HUDEP-2 (cell line): Measurements from ENCODE around the gene RGL2.

Source experiments
- DNase-seq, 76 experiments: peaks; one replicate each; lab custom pipeline; 2025; ENCODE audit not compliant: unreplicated experiment in 76 of 76; lab: John Stamatoyannopoulos, UW

RGL2 gene

GRCh38 chr6:33316603-33317418 lies 18.1 kb upstream of the RGL2 start:
- DNase-seq = peak in 3 of 76 experiments; percentile 3 to 41 (median 11)

- no peak for DNase-seq
These were observed 17.3 kb upstream of the RGL2 start for GRCh38 chr6:33315793-33316602.

GRCh38 chr6:33314943-33315792 lies 16.4 kb upstream of the RGL2 start:
- peak in 16 of 76 experiments; percentile 10 to 50 (median 30) for DNase-seq

GRCh38 chr6:33314515-33314942 lies 15.8 kb upstream of the RGL2 start:
- DNase-seq = peak in 60 of 76 experiments; percentile 8 to 77 (median 46)

GRCh38 chr6:33313709-33314514 lies 15.2 kb upstream of the RGL2 start, which contains the start of gene TAPBP:
TSS of gene TAPBP (minus strand) at chr6:33314078. CDS start at chr6:33314041, 37 bp downstream.
- DNase-seq = peak in 51 of 76 experiments; percentile 26 to 78 (median 50)

- DNase-seq = peak in 15 of 76 experiments; percentile 16 to 59 (median 28)
These were observed 14.5 kb upstream of the RGL2 start for GRCh38 chr6:33313105-33313708.

DNA sequence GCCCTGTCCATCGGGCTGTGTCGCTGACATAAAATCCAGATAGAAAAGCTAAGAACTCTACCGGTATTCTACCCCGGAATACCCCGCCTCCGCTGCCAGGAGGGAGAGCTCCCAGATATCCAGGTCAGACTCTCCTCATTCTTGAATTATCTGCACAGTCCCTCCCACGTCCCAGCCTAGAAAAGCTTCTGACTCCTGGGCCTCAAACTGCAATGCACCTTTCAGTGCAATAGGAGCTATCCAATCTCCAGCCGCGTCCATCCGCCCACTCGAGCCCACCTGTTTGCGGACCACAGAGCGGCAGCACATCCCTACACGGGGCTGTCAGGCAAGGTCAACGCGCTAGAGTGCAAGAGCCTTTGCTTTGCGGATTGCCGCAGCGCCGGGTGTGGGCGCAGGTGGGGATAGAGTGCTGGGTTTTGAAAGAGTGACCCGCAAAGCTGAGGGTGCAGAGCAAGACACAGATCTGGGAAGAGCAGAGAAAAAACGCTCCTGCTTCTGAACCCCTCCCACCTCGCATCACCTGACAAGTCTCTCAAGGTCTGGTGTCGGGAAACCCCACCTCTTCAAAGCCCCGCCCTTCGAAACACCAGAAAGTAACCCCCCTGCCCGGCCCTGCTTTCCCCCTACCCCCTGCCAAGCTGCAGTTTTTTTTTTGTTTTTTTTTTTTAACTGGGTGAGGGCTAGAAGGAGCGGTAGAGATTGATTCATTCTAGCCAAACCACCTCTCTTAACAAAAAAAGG lies 13.8 kb upstream of the RGL2 start:
- DNase-seq = peak in 65 of 76 experiments; percentile 11 to 82 (median 60)

DNA sequence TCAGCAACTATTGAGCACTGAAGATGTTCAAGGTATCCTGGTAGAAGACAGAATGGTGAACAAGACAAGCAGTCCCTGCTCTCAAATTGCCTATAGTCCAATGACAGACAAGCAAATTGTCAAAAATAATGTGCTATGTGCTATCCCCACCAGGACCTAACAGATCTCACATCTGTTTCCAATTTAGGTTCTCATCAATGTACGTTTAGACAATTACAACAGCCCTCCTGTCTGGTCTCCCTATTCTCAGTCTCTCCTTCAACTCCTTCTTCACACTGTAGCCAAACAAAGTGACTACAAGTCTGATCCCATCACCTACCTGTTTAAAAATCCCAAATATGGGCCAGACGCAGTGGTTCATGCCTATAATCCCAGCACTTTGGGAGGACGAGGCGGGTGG lies 7.6 kb upstream of the RGL2 start:
- no peak for DNase-seq

DNA sequence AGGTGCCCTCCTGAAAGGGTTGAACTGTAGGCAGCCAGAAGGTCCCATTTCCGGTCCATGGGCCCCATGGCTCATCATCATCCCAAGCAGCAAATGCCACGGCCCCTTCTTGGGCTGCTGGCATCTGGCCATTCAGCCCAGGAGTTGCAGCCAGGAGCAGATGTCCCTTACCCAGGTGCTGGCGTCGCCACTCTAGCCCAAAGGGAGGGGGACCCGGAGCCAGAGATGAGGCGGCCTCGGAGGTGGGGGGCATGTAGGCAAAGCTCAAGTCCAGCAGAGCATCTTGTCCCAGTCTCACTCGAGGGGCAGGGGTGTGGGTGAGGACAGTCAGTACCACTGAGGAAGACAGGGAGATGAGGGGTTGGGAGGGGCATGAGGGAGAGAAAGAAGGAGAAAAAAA lies 6.3 kb upstream of the RGL2 start:
- DNase-seq = no peak

- DNase-seq = no peak
These were observed 5.5 kb upstream of the RGL2 start for GRCh38 chr6:33304216-33304615.

- no peak for DNase-seq
These were observed 3.1 kb upstream of the RGL2 start for GRCh38 chr6:33301877-33302276.

- peak in 74 of 76 experiments; percentile 49 to 98 (median 87) for DNase-seq
These were observed 649 bp upstream of the RGL2 start for GRCh38 chr6:33299237-33299944.

DNA sequence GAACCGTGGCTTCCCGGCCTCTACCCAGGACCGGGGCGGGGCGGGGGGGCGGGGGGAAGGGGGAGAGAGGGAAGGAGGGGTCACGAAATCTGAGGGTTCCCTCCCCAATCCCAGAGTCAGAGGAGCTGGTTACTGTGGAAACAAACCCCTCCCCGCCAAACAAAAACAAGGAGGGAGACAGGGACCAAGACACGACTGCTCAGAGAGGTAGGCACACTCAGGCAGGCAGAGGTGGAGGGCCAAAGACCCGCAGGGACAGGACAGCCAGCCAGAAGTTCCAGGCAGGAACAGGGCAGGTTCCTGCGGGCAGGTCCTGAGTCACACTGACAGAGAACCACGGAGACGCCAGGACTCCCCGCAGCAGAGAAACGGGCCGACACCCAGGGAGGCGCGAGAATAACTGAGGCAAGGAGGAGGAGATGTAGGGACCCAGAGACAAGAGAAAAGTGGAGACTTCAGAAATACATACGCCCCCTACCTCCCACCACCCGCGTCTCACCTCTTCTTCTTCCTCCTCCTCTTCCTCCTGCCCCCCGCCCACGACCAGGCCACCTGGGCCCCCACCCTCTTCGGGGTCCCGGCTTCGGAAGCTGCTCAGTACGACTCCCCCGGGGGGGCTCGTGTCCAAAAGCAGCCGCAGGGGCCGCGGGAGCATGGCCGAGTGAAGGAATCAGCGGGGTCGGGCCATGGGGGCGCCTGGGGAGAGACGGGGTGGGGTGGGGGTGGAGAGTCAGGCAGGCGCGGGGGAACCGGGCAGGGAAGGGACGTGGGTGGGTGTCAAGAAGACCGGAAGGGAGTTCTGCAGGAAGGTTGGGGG lies 578 bp downstream of the RGL2 start:
- DNase-seq = peak in 65 of 76 experiments; percentile 20 to 86 (median 62)

DNA sequence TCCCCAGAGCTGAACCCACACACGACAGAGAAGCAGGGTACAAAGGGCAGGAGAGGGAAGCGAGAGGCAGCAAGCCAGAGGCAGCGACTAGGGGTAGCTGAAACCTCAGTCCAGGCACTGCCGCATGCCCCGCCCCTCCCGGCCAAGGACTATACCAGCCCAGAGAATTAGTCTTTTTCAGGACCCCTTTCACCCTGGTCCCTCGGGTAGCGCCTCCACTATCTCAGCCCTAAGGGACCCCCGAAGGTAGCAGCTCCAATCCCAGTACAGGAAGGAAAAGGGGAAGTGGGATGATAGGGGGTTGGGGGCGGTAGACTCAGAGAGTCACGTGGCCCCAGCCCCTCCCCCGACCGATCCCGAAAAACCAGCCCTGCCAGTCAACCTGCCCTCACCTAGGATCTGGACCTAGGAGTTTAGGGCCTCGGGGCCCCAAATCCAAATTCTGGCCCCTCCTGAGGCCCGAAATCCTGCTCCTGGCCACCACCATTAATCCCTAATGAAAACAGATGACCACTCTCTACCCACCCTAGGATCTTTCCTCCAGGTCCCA lies 1.3 kb downstream of the RGL2 start:
- DNase-seq = peak in 1 of 76 experiments; percentile 23

GRCh38 chr6:33296797-33297405 lies 1.8 kb downstream of the RGL2 start:
- DNase-seq = no peak

GRCh38 chr6:33295621-33296369 lies 2.9 kb downstream of the RGL2 start:
- no peak for DNase-seq
